Astrocyte of the cerebellum (primary cell): ENCODE data around the gene PPP2R3B.

Experiments used
- DNase-seq: peaks from one replicate; pipeline ENCODE4 v3.0.0-alpha.2; 2011; ENCODE audit warnings: low read depth
- H3K4me3 ChIP-seq: 2 replicates; pipeline ENCODE4 v1.5.1; 2011; ENCODE audit warnings: mild to moderate bottlenecking, low read depth, low read length, moderate library complexity
- in situ Hi-C: cut with HindIII; loops from 2 replicates; pipeline ENCODE4 v1.10.0; 2017; ENCODE audit warnings: low sequenced_read_pairs
- TF ChIP-seq, protein P1 (sequence below): IDR thresholded peaks from 2 replicates; pipeline ENCODE4 v1.5.1; 2012; ENCODE audit warnings: low read length, low read depth, moderate library complexity, mild to moderate bottlenecking; ENCODE audit errors: missing control alignments

PPP2R3B gene

GRCh38 chrX:431056-431455 lies 44.3 kb upstream of the PPP2R3B start:
- H3K4me3 ChIP-seq: no peak overlapping the region
- TF ChIP-seq, protein P1, sequence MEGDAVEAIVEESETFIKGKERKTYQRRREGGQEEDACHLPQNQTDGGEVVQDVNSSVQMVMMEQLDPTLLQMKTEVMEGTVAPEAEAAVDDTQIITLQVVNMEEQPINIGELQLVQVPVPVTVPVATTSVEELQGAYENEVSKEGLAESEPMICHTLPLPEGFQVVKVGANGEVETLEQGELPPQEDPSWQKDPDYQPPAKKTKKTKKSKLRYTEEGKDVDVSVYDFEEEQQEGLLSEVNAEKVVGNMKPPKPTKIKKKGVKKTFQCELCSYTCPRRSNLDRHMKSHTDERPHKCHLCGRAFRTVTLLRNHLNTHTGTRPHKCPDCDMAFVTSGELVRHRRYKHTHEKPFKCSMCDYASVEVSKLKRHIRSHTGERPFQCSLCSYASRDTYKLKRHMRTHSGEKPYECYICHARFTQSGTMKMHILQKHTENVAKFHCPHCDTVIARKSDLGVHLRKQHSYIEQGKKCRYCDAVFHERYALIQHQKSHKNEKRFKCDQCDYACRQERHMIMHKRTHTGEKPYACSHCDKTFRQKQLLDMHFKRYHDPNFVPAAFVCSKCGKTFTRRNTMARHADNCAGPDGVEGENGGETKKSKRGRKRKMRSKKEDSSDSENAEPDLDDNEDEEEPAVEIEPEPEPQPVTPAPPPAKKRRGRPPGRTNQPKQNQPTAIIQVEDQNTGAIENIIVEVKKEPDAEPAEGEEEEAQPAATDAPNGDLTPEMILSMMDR: no peak
- in situ Hi-C loops: loop anchor here (5.0 to 10.0 kb wide), 2 partner anchors 51 to 56 kb away; no protein-coding TSS in a partner anchor
- DNase-seq: no peak

GRCh38 chrX:429266-429825 lies 42.6 kb upstream of the PPP2R3B start:
- in situ Hi-C loops: no loop called here
- DNase-seq: no peak
- TF ChIP-seq, protein P1: no peak
- H3K4me3 ChIP-seq: no peak overlapping the region

- H3K4me3 ChIP-seq: peak overlapping the region; percentile 27
- no peak for DNase-seq
- TF ChIP-seq, protein P1: peak; percentile 34
- in situ Hi-C loops: no loop called here
Measured at GRCh38 chrX:427812-428725, 41.4 kb upstream of the PPP2R3B start.

DNA sequence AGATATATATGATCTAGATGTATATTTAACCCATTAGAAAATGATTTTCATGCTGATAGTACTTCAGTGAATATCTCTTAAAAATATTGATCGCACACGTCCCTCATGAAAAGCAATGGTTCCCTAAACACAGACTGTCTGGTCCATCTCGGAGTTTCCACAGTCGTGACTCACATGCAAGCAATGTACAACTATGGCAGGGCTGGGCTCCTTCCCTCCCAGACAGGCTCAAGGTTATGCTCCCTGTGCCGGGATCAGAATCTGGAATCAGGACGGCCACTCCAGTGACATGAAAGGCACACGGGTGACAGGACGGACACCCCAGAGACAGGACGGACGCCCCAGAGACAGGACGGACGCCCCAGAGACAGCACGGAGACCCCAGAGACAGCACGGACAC lies 40.2 kb upstream of the PPP2R3B start:
- TF ChIP-seq, protein P1: no peak
- DNase-seq: no peak
- in situ Hi-C loops: no loop called here
- H3K4me3 ChIP-seq: no peak overlapping the region

DNA sequence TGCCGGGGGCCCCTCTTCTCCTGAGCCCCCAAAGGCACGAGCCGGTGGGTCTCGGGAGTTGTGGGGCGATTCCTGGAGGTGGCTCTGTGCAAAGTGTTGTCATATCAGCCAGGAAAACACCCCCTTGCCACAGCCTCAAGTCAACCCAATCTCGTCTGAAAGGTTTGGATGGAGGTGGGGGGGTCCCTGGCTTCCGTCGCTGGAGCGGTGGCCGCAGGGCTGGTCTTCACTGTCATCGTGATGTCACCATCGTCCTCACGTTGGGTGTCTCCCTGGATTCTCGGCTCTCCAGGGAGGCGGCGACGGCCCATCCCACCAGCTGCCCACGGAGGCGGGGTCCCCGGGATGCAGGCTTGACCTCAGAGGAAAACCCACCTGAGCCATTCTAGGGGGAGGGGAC lies 38.3 kb upstream of the PPP2R3B start:
- TF ChIP-seq, protein P1: no peak
- H3K4me3 ChIP-seq: no peak overlapping the region
- no peak for DNase-seq
- in situ Hi-C loops: no loop called here

DNA sequence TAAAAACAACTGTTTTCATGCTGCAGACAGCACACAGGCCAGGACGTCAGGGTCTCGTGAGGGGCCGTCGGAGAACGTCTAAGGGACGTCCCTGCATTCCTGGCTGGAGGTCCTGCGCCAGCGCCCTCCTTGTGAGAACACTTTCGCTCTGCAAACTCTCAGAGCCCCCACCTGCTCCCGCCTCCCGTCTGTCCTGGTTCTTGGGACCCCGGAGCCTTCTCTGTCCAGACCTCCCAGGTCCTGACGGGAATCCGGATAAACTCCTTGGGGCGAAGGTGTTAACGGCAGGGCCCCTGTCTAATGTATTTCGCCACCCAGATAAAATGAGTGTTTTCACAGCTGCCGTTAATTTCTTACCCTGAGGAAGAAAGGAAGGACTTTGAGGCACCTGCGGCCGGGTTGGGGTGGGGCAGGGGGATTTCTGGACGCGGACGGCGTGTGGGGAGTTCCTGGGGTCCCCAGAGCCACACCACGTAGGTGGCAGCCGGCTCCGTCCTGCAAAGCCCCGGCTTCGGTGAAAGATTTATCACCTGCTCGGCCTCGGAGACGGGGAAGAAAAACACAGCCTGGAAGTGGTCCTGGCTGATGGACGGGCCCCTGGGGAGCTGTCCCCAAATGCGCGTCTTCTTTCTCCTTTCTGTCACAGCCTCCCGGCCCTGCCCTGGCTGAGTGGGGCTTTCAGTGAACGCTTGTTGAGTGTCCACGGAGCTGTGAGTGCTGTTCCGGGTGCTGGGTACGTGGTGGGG lies 35.1 kb upstream of the PPP2R3B start:
- H3K4me3 ChIP-seq: no peak overlapping the region
- in situ Hi-C loops: no loop called here
- TF ChIP-seq, protein P1: no peak
- DNase-seq: no peak
